HCT116 (cell line): Measurements from ENCODE around the gene IQSEC3.

ENCODE experiments used
- ATF3 ChIP-seq: IDR thresholded peaks from 2 replicates; pipeline ENCODE4 v1.6.1; 2012
- CTCF ChIP-seq, 3 experiments: fragments of 200-600 bp in 1 of 3; sonication (generic) in 1 of 3; IDR thresholded peaks in 2 of 3; conservative IDR thresholded peaks in 1 of 3; 2 replicates each; pipeline ENCODE4 v1.5.1; 2012 to 2017; ENCODE audit warnings: low read depth in 2 of 3, low read length in 2 of 3, antibody characterized with exemption in 1 of 3, borderline replicate concordance in 1 of 3, control low read depth in 1 of 3, mild to moderate bottlenecking in 1 of 3, mixed read lengths in 1 of 3, mixed run types in 1 of 3, moderate library complexity in 1 of 3; ENCODE audit not compliant: insufficient read depth in 1 of 3
- EGR1 ChIP-seq: IDR thresholded peaks from 2 replicates; pipeline ENCODE4 v1.6.1; 2012; ENCODE audit warnings: low read depth
- ELF1 ChIP-seq: IDR thresholded peaks from 2 replicates; pipeline ENCODE4 v1.6.1; 2012; ENCODE audit warnings: low read depth, borderline replicate concordance
- EZH2 ChIP-seq: fragments of 200-600 bp; sonication (generic); IDR thresholded peaks from 2 replicates; pipeline ENCODE4 v1.6.1; 2017; ENCODE audit warnings: antibody characterized with exemption, mixed run types
- FOSL1 ChIP-seq: IDR thresholded peaks from 2 replicates; pipeline ENCODE4 v1.6.1; 2012; ENCODE audit warnings: low read depth

- TF ChIP-seq EZH2 (no peak), ATF3 (no peak), CTCF (IDR thresholded peaks at IDR 0.05 in 2 of 3, conservative IDR thresholded peaks at IDR 0.05 in 1 of 3; ENCODE audit: borderline replicate concordance in 1 of 3, insufficient read depth in 1 of 3, low read depth in 2 of 3, low read length in 2 of 3) (no peak), EGR1 (no peak), ELF1 (no peak), FOSL1 (no peak)
These were observed 18.7 kb downstream of the IQSEC3 start for GRCh38 chr12:85191-85666.
